T follicular helper cell (primary cell): ENCODE data around the gene NR5A2.
"Not testable (repeated sequence)": the region's sequence is repeated elsewhere in the genome, so short reads cannot be mapped to it uniquely, and the experiment has no call there.

Experiments used
- DNase-seq: peaks from one replicate; pipeline ENCODE4 v3.0.0-alpha.2; 2020; ENCODE audit warnings: low read depth

The NR5A2 gene

DNA sequence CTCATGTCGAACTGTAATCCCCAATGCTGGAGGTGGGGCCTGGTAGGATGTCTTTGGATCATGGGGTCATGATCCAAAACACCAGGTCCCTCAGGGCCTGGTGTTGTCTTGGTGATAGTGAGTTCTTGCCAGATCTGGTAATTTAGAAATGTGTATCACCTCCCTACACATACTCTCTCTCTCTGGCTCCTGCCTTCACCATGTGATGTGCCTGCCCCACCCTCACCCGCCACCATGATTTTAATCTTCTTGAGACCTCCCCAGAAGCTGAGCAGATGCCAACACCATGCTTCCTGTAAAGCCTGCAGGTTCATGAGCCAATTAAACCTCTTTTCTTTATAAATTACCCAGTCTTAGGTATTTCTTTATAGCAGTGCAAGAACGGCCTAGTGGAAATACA, 136.4 kb downstream of the NR5A2 start:
- DNase-seq: no peak

DNA sequence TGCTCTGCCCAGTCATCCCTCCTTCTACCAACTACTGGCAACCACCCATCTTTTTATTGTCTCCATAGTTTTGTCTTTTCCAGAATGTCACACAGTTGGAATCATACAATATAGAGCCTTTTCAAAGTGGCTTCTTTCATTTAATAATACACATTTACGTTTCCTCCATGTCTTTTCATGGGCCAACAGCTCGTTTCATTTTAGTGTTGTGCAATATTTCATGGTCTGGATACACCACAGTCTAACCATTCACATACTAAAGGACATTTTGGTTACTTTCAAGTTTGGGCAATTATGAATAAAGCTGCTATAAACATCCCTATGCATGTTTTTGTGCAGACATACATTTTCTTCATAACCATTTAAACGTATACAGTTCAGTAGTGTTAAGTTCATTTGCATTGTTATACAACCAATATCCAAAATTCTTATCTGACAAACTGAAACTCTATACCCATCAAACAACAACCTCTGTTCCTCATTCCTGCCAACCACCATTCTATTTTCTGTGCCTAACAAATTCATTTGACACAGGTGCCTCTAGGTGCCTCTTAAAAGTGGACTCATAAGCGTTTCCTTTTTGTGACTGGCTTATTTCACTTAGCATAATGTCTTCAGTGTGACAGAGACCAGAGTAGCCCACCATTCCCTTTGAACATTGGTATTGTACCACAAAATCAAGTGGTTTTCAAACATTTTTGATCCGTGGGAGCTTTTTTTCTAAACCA, 138.1 kb downstream of the NR5A2 start:
- no peak for DNase-seq

DNA sequence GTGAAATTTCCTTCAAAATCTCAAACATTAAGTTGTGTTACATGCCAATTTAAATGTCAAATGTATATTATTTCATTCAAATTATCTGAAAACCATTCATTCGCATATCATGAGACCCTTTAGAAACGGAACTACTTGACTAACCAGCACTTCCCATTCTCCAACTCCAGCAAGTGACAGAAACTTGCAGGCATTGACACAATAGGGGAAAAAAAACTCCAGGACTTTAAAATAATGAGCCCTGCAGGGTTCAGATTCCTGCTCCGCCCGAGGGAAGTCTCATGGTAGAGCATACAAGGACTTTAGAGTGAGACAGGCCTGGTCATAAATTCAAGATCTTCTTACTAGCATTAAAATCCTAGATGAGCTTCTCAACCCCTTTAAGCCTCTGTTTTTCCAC, 138.9 kb downstream of the NR5A2 start:
- no peak for DNase-seq

DNA sequence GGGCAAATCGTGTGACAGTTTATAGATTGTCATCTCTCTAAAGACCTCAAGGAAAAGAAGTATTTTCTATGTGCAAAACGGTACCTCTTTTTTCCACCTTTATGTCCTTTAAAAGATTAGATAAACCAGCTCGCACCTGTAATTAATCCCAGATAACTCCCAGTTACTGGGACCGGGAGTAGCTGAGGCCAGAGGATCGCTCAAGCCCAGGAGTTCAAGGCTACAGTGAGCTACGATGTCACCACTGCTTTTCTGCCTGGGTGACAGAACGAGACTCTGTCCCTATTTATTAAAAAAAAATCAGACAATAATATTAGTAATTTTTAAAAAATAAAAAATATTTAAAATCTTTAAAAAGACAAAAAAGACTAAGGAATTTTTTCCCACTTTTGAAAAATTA, 141.4 kb downstream of the NR5A2 start:
- no peak for DNase-seq

DNA sequence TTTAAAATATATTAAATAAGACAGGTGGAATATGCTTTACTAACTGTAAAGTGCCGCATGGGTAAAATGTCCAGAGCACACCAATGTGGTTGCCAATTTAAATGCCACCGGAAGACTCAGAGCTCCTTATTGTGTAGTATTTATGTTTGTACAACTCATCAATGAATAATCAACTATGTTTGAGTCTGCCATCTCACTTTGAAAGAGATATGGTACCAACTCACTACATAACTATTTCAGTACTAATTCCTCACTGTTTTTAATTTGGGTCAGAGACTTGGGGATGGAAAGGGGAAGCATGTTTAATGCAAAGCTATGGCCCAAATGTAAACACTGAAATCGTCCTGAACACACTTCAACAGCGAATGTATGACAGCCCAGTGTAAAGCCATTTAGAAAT, 144.8 kb downstream of the NR5A2 start:
- no peak for DNase-seq

DNA sequence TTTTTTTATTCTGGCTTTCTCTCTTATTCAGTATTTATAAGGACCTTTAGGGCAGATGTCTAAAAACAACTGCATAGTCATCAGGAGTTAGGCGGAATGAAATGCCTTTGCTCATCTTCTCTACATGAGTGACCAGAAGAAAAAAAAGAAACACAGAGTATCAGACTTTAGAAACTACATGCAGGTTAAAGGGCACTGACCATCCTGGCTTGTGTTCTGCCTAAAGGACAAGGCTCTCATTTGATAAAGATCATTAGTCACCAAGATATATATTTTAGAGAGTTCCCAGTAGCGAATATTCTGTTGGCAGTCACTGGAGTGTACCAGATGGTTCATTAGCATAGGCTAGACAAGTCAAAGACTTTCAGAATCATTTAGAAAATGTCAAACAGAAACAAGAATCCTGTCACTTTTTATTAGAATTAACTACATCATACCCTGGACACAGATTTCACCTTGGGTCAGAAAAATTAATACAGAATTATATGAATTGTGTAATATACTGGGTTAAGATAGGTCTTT, 145.6 kb downstream of the NR5A2 start:
- no peak for DNase-seq

DNA sequence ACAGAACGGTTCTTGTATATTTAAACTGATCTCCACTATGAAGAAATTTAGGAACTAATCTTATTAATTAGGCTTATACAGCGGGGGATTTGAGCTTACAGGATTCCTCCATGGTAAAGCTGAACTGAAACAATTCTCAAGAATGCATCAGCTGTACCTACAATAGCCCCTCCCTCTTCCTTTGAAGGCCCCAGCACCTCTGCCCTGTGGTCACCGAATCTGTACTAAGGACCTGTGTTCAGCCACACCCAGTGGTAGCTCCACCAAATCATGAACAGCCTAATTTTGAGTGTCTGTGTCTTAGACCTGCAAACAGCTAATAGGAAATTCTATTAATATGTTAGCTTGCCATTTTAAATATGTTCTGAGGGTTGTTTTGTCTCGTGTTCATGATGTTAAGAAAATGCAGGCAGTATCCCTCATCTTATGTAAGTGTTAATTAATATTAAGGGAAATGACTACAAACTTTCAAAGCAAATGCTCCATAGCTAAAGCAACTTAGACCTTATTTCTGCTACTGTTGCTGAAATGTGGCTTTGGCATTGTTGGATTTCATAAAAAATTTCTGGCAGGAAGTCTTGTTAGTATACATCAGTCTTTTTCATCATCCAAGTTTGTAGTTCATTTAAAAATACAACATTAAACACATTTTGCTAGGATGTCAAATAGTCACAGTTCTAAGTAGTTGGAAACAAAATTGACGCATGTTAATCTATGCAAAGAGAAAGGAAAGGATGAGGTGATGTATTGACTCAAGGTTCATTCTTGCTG, 147.2 kb downstream of the NR5A2 start:
- no peak for DNase-seq

DNA sequence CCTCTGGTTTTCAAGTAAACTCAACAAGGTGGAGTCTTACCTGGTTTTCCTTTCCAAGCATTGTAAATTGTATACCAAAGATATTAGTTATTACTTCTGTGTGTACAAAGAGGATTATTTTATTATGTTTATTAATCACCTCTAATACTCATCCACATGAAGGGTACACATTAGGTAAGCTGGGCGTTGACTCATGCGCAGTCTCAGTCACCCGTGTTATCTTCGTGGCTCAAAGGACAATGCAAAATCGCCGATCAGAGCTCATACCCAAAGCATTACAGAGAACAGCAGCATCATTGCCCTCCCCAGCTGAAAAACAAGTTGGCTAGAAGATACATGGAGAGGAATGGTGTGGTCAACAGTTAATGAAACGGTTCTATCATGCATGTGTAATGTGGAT, 148.7 kb downstream of the NR5A2 start:
- no peak for DNase-seq

DNA sequence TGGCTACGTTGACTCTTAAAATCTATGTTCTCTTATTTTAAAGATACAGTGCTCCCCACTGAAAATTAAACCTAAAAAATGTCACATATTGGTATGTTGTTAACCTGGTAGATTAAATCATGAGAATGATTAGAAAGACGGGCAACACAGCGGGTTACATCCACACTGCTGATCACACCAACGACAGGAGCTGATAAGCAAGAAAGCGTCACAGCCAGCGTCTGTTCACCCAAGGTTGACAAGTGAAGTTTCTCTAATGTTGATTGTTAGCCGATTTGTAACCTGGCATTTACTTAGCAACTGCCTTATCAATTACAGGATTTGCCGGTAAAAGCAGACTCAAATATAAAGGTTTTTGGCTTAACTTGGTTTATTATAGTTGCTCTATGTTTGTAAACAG, 149.3 kb downstream of the NR5A2 start:
- DNase-seq: no peak

DNA sequence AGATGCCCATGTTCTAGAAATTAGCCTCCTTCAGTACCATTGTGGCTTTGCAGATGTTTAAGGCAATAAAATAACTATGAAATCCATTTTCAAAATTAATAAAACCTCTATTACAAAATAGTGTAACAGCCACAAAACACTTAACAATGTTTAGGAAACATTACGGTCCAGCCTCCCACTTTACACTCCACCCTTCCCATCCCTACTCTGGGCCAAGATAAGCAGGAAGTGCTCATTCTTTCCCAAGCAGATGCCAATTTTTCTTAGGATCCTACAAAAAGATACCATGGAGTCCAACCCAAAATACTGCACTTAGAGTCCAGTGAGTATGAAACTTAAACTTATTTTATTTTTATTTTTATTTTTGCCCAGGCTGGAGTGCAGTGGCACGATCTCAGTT, 150.8 kb downstream of the NR5A2 start:
- no peak for DNase-seq

DNA sequence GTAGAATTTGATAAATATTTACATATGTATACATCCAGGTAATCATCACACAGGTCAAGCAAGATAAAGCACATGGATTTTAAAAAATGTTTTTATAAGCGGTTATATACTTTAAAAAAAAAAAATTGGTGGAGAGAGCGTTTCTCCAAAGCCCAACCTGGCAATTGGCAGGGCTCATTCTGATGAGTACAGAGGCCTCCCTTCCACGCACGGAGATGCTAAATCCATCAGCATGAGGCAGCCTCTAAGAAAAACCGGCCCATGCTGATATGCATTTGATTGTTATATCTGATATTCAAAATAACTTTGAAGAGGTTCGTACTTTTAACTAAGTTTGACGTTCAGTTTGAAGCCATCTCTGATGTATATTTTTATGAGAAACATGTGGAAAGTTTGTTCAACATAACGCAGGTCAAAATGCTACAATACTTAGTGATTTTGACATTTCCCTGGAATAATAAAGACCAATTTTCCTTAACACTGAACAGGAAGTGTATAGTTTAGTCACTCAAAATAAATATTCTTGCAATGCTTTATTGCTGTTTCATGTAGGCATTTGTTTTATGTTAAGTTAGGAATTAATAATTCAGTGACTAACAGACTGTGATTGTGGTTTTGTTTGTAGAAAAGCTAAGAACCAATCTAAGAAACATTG, 151.7 kb downstream of the NR5A2 start:
- DNase-seq: no peak

DNA sequence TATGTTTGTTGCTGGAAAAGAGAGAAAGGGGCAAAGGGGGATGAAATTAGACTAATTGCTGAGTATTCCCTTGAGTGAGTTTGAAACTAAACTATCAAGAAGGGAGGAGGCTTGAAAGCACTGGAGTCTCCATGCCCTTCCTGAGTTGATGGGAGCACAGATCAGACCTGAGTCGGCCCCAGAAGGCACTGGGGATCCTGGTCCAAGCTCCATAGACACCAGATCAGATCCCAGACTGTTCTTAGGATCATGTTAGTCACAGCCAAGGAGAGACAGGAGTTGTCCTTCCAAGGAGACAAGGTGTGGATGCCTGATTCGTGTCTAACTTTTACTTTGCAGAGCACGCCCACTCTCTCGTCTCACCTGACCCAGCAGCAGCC, 152.3 kb downstream of the NR5A2 start:
- DNase-seq: no peak

DNA sequence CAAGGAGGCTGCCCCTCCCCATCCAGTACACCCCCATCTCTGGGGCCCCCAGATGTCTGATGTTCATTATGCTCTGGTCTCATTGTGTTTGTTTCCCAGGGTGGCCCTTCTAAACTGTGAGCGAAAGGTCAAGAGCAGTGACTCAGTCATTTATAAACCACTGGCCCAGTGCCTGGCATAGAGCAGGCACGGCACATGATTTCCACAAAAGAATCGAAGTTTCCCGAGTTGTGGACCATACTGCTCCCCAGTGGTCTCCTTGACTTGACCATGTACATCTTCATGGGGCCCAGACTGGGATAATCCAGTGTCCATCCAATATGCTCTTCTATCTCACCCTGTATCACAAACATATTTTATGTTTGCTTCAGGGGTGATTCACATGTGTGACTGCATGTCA, 153.3 kb downstream of the NR5A2 start:
- no peak for DNase-seq

DNA sequence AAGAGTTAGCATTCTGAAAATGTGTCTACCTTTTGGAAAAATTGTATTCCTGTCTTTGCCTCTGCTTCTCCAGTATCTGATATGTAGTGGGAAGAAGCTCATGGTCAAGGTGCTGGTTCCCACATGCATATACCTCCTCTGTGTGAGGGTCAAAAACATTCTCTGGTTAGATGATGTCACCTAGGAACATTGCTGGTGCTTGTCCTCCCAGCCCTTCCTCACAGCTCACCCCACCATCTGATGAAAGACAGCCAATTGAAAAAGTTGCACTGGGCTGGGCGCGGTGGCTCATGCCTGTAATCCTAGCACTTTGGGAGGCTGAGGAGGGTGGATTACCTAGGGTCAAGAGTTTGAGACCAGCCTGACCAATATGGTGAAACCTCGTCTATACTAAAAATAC, 154.4 kb downstream of the NR5A2 start:
- no peak for DNase-seq

DNA sequence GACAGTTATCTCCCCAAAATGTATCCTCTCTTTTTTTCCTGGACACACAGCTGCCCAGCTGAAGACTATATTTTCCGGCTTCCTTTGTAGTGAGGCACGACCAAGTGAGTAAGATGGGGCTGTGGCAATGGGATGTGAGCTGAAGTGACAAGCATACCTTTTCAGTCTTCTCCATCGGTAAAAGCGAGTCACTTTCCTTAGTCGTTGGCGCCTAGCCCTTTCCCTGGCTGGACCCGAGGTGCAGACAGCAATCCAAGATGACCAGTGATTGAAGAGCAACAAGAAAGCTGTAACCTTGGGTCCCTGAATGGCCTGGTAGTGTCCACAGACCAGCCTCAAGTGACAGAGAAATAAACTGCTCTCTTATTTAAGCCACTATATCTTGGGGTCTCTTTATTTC, 155.2 kb downstream of the NR5A2 start:
- DNase-seq: no peak

DNA sequence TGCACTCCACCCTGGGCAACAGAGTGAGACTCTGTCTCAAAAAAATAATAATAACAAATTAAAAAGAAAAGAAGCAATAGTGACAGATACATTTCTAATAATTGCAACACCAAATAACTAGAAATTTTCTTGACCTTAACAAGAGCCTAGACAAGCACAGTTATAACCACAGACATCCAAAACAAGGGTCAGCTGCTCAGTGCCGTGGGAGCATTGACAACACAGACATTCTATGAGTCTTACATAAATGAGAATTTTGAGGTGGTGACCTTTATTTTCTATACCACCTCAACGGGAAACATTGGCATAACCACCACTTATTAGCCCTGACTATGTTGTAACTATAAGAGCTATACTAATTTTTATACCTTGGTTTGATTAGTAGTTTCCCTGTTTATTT, 156.1 kb downstream of the NR5A2 start:
- no peak for DNase-seq

DNA sequence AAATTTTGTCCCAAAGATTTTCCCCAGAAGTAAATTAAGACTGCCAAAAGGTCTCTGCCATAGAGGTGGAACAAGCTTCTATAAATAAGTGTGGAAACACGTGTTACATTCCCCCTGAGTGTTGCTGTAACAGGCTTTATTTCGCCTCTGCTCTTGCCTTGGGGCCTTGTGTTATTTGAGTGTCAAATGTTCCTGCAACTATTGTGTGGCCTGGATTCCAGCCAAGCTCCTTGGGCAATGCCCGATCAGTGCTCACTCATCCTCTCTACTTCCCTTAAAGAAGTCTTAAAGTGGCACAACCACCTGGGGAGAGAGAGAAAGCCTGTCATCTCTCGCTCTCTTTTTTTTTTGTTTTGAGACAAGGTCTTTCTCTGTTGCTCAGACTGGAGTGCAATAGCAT, 156.7 kb downstream of the NR5A2 start:
- no peak for DNase-seq

DNA sequence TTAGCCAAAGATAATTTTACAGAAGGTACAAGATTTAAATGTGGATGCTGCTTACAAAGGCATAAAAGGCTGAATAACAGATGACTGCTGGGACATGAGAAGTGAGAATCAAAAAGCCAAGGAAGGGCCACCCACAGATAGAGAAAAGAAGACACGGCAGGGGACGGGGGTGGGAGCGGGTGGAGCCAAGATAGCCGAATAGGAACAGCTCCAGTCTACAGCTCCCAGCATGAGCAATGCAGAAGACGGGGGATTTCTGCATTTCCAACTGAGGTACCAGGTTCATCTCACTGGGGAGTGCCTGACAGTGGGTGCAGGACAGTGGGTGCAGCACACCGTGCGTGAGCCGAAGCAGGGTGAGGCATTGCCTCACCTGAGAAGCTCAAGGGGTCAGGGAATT, 157.7 kb downstream of the NR5A2 start:
- not testable (repeated sequence) for DNase-seq

DNA sequence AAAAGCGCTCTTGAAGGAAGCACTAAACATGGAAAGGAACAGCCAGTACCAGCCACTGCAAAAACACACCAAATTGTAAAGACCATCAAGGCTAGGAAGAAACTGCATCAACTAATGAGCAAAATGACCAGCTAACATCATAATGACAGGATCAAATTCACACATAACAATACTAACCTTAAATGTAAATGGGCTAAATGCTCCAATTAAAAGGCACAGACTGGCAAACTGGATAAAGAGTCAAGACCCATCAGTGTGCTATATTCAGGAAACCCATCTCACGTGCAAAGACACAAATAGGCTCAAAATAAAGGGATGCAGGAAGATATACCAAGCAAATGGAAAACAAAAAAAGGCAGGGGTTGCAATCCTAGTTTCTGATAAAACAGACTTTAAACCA, 159.8 kb downstream of the NR5A2 start:
- not testable (repeated sequence) for DNase-seq

DNA sequence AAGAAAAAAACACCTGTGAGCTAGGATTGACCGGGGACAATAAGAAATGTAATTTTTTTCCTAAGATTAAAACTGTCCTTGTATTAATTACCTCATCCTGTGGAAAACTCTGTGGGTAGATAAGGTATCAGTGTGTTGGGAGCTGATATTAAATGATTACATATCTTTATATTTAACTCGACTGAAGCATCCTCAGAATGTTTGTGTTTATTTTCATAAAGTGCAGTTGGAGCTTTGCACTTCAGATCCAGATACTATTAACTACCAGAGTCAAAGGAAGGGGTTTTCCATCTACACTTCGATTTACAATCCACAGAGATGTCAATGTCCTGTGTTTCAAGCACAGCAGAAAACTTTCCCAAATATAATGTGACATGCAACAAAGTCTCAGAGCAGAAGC, 164.5 kb downstream of the NR5A2 start:
- DNase-seq: no peak

DNA sequence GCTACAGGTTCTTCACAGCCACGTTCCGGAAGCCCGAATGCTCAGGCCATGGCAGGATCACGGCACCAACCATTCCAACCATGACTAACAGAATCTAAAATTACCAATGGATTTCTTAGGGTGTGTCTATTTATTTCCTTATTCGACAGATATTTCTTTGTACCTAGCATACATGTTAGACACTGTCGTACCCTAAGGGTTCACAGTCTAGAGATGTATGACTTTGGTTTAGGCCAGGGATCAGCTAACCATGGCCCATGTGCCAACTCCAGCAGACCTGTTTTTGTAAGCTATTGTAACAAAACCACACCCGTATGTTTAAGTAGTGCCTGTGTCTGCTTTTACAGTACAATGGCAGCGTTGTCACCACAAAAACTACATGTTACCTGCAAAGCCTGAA, 167.0 kb downstream of the NR5A2 start:
- DNase-seq: no peak

DNA sequence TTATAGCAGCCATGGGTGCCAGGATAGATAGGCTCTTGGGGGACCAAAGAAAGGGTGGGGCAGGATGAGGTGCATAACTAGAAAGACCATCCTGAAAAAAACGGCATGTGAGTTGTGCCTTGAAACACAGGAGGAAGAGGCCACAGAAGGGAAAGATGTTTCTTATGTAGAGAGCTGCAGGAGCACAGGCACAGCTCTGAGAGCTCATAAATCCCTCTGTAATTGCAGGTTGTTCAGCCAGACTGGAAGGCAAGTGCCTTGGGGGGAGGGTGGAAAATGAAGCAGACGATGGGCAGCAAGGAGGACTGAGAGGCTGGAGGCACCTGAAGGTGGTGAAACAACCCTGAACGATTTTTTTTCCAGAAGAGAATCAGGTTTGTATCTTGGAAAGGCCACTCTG, 170.7 kb downstream of the NR5A2 start:
- DNase-seq: no peak
